ENCODE measurements around the gene CA6. TPM values are rescaled to one million over a fixed set of nuclear protein-coding genes. Genes with fewer than 3 reads are reported as not detected.
"Not testable (repeated sequence)": the region's sequence is repeated elsewhere in the genome, so short reads cannot be mapped to it uniquely, and the experiment has no call there.

CA6 gene
- total RNA-seq, 1 donor from 2014 or later: not detected

DNA sequence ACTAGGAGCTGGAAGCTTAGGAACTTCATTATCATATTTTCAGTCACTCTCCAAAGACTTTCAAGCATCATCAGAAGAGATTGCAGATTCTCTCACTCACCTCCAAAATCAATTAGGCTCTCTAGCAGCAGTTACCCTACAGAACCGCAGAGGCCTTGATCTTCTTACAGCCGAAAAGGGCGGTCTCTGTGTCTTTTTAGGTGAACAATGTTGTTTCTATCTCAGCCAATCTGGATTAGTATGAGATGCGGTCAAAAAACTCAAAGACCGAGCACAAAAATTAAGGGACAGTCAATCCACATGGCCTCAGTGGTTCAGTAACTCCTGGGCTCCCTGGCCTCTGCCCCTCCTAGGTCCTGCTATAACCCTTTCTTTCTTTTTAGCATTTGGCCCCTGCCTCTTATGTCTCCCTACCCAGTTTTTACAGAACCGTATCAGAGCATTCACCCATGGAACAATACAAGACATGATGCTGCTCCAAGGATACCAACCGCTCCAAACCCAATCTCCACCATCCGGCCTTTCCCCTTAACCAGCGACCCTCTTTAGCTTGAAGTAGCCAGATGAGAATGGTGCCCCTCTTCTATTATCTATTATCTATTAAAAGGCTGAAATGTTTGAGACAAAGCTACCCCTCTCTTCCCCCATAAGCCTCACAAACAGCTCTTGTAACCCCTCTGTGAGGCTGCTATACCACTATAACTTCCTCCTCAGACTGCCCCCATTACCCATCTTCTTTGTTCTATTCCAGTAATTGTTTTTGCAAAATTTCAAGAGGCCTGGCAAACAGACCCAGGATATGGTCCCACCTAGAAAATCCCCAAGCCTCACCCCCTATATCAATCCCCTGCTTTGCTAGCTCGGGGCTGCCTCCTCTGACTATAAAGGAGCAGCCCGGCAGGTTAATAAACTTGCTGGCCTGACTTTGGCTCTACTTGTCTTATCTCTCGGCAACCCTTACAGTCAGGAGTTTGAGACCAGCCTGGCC is 18.7 kb upstream of the CA6 start:
- DNase-seq (ENCODE audit: low spot score): no peak

DNA sequence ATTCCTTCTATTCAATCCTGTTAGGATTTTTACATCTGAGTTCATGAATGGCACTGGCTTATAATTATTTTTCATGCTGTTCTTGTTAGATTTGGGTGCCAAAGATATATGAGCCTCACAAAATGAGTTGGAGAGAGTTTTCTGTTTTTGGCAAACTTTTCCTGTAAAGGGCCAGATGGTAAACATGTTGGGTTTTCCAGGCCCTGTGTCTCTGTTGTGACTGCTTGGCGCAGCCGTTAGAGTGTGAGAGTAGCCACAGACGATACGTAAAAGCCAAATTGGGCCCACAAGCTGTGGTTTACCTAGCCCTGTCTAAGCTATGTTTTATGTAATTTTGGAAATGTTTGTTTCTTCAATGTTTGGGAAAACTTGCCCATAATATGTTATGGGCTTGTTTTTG is 15.6 kb upstream of the CA6 start:
- no peak for DNase-seq (ENCODE audit: low spot score)

DNA sequence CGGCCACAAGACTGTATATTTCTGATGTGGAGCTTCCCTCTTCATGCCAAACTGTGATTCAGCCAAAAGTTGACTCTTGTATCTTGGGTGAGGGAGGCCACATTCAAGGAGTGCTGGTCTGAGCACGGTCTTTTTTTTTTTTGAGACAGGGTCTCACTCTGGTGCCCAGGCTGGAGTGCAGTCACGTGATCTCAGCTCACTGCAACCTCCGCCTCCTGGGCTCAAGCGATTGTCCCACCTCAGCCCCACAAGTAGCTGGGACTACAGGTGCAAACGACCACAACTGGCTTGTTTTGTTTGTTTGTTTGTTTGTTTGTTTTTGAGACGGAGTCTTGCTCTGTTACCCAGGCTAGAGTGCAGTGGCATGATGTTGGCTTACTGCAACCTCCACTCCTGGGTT is 8.6 kb upstream of the CA6 start:
- not testable (repeated sequence) for DNase-seq (ENCODE audit: low spot score)

DNA sequence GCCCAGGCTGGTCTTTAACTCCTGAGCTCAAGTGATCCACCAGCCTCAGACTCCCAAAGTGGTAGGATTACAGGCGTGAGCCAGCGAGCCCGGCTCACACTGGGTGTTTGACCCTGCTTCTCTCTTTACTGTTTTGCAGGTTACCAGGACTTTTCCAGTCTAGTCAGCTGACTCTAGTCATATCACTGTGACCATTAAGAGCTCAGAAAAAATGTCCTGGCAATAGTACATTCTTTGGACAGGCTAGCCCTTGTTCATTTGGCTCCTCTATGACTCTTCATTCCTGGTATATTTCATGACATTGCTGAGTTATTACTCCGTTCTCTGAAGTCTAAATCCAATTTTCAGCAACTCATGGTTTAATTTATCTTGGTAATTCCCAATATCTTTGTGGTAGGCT is 8.0 kb upstream of the CA6 start:
- no peak for DNase-seq (ENCODE audit: low spot score)

DNA sequence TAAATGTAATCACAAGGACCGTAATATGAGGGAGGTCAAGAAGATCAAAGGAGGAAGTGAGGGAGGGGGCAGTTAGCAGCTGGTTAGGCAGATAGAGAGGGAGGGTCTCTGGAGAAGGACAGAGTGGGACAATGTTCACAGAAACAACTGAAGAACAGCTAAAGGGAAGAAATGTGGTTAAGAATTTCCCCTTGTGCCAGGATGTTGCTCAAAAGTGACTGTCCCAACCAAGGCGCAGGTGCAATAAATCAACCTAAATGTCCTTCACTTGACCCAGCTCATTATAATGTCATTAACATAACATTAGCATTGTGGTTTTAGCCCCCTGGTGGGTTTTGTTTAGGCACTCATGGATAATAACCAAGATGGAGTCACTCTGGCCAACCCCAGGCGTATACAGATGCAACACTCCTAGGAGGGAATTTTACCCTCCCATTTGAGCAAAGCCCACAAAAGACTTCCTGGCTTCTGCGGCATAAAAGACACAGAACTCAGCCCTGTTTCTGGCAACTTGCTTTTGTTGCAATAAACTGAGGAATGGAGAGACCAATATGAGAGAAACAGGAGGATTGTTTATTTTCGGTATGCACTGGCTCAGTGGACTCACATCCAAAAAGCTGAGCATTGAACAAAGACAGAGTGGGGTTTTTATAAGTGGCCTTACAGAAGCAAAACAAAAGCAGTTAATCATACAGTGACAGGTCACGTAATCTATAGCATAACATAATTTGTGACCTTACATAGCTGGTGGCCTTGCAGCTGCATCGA is 7.3 kb upstream of the CA6 start:
- DNase-seq (ENCODE audit: low spot score): no peak

DNA sequence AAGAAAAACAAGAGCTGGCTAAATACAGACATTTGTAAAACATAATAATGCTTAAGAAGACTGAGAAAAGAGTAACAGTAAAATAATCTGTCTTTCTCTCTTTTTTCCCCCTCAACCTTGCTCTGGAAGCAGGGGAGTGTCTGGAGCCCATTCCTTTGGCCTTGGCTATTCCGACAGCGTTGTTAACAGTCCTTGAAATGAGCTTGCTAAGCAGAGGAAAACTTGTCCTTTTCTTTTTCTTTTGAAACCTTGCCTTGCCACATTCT is 6.7 kb upstream of the CA6 start:
- DNase-seq (ENCODE audit: low spot score): no peak

DNA sequence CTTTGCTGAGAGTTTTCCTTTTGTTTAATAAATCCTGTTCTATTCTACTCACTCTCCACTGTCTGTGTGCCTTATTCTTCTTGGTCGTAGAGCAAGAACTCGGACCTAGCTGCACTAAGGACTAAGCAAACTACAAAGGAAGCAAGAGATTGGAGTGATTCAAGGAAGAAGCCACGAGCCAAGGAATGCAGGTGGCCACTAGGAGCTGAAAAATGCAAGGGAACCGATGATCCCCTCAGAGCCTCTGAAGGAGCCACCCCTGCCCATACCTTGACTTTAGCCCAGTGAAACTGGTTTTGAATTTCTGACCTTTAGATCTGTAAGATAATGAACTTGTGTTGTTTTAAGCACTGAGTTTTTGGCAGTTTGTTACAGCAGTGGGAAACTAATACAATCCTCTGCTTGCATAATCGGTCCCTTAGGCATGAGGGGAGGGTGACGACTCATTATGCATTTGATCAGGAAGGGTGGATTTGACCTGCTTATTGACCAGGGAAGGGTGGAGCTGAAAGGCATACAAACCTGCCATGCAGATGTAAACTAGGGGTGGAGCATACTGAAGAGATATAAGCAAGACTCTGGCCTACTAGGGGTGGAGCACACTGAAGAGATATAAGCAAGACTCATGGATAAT is 6.2 kb upstream of the CA6 start:
- DNase-seq (ENCODE audit: low spot score): no peak

DNA sequence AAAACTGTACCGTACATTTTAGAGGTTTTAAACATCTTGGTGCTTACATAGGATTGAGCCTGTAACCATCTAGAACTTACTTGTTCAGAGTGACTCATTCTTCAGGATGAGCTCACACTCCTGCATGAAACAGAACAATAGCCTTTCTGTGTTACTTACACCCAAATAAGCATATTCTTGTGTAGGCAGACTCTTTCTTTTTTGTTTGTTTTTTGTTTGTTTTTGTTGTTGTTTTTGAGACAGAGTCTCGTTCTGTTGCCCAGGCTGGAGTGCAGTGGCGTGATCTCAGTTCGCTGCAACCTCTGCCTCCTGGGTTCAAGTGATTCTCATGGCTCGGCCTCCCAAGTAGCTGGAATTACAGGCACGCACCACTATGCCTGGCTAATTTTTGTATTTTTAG is 3.8 kb upstream of the CA6 start:
- no peak for DNase-seq (ENCODE audit: low spot score)

DNA sequence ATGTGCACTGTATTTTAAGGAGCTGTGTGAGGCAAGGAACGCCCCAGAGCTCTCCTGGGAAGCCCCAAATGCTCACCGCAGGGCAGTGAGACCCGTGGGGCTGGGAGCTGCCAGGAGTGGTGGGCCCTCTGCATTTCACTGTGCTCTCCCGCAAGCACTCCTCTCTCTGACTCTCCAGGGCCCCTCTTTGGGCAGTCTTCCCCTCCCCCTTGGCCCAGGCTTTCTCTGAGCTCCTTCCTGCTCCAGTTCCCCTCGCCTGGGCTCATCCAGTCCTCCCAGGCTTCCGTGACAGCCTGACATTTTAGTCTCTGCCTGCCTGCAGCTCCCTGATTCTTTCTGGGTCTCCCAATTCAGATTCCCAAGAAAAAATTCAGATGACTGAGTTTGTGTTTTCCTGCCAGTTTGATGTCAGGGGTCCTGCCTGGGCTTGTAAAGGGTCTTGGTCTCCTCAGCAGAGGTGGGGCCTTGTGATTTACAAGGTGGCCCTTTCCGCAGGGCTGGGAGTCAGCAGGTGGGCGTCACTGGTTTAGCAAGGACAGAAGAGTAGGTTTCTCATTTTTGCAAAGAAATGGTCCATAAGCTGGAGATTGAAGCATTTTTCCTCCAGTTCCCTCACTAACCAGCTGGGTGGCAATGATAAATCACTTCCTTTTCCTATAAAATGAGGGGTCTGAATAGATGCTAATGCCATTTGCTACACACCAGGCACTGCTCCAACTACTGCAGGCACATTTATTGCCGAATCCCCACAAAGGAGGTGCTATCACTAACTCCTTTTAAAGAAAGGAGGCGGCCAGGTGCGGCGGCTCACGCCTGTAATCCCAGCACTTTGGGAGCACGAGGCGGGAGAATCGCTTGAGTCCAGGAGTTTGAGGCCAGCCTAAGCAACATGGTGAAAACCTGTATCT is 1.9 kb upstream of the CA6 start:
- DNase-seq (ENCODE audit: low spot score): no peak

DNA sequence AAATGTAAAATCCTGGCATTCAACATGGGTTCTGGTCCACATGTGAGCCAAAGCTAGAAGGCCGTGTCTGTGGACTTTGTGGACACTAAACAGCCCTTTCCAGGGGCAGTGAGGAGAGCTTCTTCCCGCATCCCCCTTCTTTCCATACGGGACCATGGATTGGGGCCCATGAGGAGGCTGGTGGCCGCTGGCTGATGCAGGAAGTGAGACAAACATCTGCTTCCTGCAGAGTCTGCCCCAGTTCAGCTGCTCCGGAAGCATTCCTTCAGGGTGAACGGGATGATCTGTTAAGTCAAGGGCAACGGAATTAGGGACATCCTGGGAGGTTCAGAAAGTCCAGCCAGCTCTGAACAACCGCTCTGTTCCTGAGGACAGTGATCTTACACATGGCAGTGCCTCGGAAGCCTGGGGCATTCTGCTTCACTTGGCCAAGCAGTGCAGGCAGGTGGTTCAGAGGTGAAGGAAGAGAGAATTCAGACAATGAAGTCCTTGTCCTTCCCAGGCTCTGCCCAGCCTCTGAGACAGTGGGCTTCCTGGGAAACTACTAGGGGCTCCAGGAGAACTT is 1.5 kb downstream of the CA6 start:
- no peak for DNase-seq (ENCODE audit: low spot score)

DNA sequence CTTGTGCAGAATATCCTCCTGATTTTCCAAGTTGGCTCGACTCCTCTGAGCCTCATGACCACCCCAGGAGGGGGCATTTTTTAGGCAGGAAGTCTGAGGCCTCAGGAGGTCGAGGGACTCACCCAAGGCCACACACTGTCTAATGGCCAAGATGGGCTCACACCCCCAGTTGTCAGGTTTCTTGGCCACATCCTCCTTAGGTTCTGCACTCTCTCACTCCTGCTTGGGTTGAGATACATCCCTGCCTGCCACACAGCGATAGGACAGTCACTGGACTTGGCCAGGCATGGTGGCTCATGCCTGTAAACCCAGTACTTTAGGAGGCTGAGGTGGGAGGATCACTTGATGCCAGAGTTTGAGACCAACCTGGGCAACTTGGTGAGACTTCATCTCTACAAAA is 4.6 kb downstream of the CA6 start:
- DNase-seq (ENCODE audit: low spot score): no peak

DNA sequence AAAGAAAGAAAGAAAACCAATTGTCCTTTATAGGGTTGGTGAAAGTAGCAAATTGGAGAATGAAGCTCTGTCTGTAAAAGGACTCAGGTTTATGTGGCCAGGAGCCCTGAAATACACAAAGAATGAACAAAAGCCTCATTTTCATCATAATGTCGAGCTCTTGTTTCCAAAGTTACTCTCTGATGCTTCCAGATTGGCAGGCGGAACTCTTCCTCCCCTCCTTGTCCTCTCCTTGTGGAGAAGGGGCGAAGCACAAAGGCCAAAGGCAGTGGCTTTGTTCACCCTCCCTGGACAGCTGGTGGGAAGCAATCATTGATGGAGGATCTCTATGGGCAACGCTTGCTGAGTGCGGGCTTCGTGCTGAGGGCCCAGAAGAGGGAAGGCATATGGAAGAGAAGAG is 5.6 kb downstream of the CA6 start:
- DNase-seq (ENCODE audit: low spot score): no peak

DNA sequence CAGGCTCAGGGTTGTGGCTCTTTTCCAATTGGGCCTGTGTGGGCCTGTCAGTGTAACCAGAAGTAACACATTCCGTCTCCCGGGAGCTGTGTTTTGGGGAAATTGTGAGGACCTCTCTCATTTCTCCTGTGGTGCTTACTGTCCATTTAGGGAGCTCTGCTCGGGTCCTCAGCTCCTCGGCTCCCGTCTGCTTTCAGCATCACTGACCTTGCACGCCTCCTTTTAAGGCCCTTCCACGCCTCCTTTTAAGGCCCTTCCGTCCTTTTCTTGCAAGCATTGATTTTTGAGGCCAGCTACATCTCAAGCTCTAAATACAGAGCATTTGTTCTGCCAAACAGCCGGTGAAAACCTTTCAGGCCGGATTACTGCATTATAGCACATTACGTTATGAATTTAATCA is 9.7 kb downstream of the CA6 start:
- DNase-seq (ENCODE audit: low spot score): no peak

DNA sequence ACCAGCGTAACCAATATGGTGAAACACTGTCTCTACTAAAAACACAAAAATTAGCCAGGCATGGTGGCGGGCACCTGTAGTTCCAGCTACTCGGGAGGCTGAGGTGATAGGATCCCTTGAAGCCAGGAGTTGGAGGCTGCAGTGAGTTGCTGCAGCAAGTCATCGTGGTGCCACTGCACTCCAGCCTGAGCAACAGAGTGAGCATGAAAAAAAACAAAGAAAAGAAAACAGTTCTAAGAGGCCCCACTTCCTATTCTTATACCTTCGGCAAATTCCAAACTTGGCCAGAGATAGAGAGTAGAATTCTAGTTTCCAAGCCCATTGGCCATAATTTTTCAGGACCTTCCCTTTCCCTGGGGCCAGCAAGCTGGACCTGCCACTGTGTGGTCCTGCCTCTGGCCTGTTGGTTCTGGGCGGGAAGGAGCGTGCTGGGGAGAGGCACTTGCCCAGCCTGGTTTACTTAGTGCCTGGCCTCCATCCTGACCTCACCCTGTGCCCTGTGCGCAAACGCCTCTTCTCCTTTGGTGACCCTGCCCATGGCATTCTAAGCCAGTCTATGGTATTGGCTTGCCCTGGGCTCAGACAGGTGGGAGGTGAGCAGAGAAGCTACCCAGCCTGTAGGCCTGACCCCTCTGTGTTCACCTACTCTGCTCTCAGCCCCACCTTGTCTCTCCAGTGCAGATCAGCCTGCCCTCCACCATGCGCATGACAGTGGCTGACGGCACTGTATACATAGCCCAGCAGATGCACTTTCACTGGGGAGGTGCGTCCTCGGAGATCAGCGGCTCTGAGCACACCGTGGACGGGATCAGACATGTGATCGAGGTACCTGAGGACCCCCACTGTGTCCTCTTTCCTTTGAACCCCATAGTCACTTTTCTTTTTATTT is 11.0 kb downstream of the CA6 start:
- no peak for DNase-seq (ENCODE audit: low spot score)

DNA sequence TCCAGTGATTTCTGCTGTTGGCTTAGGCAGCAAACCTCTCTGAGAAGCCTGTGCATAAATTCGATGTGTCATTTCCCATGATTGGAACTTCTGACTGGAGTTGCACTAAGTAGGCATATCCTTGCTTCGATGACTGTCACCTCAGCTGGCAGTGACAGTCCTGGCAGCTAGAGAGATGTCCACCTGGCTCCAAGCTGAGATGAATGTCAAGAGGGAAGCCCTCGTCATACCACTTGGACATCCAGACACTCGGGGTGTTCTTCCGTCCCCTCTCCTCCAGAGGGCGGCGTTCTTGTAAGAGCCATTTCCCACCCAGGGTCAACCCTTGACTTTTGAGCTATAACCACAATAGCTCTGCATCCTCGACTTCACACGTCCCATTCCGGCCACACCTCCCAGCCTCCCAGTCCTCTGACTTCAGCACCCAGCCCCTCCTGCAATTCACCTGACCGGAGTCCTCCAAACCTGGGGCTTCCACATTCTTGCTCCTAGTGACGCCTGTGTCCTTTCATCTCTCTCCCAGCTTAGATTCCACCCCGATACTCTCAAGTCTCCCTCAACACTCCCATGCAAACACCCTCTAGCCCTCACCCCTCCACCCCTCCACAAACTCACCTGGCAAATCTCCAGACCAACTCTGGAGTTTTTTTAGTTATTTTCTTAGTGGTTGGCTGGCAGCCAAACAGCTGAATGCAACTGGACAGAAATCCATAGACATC is 17.3 kb downstream of the CA6 start:
- DNase-seq (ENCODE audit: low spot score): no peak

DNA sequence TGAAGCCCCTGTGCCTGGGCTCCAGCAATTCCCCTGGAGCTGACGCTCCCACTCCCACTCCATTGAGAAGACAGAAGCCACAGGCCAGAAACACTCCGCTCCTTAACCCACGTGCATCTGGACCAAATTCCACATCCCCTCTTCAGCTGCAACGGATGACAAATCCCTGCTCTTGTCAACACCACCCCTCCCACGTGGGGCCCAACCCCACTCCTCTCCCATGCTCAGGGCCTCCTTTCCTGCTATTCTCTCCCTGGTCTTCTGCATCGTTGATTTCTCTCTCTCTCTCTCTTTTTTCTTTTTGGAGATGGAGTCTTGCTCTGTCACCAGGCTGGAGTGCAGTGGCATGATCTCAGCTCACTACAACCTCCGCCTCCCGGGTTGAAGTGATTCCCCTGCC is 18.3 kb downstream of the CA6 start:
- DNase-seq (ENCODE audit: low spot score): no peak

DNA sequence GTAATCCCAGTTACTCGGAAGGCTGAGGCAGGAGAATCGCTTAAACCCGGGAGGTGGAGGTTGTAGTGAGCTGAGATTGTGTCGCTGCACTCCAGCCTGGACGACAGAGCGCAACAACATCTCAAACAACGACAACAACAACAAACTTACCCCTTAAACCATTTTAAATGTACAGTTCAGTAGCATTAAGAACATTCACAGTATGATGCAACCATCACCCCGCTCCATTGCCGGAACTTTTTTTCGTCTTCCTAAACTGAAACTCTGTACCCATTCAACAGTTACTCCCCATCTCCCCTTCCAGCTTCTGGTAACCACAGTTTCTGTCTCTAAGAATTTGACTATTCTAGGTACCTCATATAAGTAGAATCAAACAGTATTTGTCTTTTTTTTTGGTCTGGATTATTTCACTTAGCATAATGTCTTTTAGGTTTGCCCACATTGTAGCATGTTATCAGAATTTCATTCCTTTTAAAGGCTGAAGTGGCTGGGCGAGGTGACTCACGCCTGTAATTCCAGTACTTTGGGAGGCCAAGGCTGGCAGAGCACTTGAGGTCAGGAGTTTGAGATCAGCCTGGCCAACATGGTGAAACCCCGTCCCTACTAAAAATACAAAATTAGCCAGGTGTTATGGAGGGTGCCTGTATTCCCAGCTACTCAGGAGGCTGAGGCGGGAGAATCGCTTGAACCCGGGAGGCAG is 19.6 kb downstream of the CA6 start:
- DNase-seq (ENCODE audit: low spot score): no peak

DNA sequence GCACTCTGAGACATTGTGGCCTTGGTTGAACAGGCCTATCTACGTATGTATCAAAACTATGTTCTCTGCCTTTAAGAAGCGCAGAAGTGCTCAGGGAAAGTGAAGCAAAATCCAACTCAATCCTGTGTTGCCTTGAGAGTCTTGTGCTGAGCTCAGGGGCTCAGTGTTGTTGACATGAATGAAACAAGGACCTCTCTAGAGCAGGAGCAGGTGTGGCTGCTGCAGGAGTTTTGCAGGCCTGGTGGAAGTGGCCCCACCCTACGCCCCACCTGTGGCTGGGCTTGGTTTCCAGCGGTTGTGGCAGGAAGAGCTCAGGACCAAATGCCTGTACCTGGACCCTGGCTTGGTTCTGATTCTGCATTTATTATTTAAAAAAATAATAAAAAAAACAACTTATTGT is 20.9 kb downstream of the CA6 start:
- DNase-seq (ENCODE audit: low spot score): no peak

DNA sequence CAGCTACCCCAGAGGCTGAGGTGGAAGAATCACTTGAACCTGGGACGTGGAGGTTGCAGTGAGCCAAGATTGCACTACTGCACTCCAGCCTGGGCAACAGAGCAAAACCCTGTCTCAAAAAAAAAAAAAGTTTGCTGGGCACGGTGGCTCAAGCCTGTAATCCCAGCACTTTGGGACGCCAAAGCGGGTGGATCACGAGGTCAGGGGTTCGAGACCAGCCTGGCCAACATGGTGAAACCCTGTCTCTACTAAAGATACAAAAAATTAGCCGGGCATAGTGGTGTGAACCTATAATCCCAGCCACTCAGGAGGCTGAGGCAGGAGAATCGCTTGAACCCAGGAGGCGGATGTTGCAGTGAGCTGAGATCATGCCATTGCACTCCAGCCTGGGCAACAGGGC is 23.2 kb downstream of the CA6 start:
- not testable (repeated sequence) for DNase-seq (ENCODE audit: low spot score)
